HG03025 (cell line): Measurements from ENCODE around the gene CACNB4.
"Not testable (repeated sequence)": the region's sequence is repeated elsewhere in the genome, so short reads cannot be mapped to it uniquely, and the experiment has no call there.

Source experiments
- ATAC-seq: cut with Tn5 transposase; IDR thresholded peaks from one replicate; pipeline ENCODE4 v1.9.1; 2021; ENCODE audit warnings: mild to moderate bottlenecking, moderate library complexity; ENCODE audit not compliant: unreplicated experiment, low FRiP score

CACNB4 gene

DNA sequence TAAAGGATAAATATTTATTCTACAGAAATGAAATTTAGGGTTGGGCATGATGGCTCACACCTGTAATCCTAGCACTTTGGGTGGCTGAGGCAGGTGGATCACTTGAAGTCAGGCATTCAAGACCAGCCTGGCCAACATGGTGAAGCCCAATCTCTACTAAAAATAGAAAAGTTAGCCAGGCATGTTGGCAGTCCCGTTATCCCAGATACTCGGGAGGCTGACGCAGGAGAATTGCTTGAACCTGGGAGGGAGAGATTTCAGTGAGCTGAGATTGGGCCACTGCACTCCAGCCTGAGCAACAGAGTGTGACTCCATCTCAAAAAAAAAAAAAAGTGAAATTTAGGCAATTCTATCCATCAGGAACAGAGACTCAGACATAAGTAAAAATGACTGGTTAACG is 8.1 kb downstream of the CACNB4 start:
- ATAC-seq = not testable (repeated sequence)

DNA sequence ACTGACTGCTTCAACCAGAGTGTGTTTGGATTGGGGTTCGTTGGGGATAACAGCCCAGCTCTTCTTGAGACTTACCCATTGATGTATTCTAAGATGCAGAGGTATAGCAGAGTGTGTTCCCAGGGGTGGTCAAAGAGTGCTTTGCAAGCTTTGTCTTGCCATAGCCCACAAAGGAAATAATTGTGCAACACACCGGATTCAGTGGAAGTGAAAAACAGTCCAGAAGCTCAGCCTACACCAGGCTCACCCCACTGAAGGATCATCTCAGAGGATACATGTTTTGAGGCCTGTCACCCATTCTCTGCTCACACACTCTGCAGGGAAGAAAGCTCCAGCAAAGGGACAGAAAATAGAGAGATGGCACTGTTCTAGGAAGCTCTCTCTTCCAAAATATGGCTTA is 9.6 kb downstream of the CACNB4 start:
- ATAC-seq = no peak

DNA sequence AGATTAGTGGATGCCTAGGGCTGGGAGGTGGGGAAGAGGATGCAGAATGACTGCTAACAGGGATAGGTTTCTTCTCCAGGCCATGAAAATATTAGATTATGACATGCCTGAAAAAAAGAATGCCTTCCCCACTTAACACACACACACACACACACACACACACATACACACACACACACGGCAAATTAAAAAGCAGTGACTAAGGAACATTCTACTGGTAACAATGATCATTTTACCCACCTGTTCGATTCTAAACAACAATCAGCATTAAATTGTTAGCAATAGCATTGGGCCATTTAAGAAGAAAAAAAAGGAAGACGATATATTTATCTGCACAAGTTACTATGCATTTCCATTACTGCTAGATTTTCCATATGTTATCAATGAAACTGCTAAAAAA is 10.8 kb downstream of the CACNB4 start:
- no peak for ATAC-seq

DNA sequence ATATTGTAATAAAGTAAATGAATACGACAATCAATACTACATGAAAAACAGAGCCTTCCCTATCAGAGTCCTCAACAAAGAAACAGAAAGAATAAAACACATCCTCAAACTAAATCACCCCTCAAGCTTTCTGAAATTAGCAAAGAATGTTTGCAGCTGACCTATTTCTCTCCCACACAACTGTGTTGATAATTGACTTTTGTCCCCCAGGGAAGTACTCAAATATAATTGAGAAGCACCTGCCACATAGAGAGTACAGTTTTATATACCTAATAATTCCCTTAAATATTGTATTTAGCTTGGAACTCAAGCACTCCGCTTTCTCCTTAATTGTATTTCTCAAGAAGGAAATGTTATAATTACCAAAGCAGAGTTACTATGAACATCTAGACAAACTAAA is 12.6 kb downstream of the CACNB4 start:
- no peak for ATAC-seq

DNA sequence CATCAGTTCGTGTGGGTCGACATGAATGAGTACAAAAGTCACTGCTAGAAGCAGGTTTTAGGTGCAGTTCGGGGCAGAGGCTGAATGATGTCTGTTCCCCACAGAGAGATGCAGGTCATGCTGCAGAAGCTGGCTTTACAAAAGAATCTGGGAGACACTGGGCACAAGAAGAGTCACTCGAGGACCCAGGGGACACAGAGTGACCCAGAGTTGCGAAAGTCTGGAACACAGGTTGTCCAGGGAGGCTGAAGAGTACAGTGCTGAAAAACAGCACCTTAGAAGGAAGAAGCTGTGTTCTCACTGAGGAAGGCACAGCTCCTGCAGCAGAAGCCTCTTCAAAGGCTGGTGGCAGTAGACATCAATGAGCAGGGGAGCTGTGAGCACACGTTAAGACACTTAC is 14.8 kb downstream of the CACNB4 start:
- no peak for ATAC-seq

DNA sequence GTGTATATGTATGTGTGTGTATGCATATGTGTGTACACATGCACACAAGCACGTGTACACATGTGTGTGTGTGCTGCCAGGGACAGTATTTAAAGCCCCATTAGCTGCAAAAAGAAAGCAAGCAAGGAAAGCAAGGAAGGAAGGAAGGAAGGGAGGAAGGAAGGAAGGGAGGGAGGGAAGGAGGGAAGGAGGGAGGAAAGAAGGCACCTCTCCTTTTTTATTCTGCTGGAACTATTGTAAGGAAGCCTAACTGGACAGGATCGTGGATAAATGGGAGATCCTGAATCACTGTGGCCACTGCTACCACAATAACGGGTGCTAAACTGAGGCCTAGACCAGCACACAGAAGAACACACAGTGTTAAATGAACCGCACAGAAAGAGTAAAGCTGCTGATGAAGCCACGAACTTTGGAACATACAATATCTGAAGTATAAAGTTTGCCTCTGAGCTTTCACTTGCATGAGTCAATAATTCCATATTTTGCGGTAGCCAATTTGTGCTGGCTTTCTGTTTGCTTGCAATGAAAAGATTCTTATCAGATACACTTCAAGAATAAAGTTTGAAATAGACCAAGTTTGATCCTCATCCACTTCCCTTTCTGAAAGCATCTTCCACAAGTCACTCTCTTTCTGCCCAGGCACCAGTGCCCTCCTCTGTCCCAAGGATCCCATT is 15.5 kb downstream of the CACNB4 start:
- ATAC-seq = no peak

DNA sequence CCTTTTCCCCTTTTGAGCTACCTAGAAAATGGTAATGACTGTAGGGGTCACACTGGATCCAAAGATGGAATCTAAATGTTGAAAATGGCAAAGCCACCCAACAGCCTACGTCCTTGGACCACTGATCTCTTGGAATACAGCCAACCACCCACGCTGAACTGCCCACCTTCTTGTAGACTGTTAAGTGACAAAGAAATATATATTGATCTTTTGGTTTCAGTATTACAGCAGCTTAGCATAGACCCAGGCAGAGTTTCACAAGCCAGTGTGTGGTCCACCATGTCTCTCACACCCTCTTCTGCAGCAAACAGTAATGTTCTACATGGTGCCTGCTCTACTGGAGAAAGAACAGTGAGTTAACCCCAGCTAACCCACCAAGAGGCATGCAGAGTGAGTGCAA is 20.2 kb downstream of the CACNB4 start:
- ATAC-seq = peak; percentile 68

DNA sequence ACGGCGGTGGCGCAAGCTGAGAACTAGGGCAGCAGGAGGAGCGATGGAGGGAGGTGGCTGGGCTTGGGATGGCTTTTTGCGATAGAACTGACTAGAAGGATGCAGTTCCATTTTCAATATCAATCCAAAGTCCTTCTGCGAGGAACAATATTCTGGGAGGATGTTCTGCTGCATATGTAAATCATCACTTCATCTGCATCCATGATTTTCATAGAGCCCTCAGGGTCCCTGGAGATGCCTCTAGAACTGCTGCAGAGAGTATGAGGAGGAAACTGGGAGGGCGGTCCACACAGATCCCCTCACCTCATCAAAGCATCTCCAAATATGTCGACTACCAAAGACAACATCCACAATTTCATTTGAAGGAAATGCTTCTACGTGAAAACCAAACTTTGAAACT is 20.8 kb downstream of the CACNB4 start:
- no peak for ATAC-seq

DNA sequence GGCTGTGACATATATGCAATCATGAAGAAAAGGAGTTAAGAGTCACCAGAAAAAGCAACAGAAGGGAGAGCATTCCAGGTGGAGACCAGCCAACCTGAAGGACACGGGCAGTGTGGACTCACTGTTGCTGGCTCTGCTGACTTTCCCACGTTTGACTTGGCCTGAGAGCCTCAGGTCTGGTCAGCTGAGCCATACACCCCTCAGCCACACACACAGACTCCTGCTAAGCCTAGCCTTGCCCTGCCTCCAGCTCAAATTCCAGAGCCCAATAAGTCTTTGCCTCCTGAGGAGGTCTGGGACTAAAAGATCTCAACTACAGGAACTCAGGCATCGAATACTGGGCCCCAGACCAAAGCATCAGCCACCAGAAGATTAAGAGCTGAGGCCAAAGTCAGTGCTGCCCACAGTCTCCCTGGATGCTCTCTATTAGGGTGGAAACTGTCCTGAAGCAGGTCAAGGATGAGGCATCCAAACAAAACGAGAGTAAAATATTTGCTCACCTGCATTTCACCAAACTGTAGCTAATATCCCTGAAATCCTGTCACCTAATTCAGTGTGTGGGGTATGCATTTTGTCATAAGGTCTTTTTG is 23.3 kb downstream of the CACNB4 start:
- ATAC-seq = no peak

DNA sequence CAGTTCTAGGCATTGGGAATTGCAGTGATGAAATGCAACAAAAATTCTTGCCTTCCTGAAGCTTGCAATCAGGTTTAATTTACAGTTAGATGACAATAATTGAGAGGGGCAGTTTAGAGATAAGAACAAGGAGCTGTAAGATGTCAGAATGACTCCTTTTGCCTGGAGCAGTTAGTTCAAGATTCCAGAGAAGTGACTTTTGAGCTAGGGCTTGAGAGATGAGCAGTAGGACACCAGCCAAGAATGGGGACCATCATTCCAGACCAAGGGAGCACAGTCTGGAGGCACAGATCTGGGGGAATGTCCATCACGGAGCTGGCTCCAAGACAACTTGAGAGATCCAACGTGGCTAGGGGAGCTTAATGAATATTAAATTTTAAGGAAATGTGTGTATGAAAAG is 26.8 kb downstream of the CACNB4 start:
- no peak for ATAC-seq

DNA sequence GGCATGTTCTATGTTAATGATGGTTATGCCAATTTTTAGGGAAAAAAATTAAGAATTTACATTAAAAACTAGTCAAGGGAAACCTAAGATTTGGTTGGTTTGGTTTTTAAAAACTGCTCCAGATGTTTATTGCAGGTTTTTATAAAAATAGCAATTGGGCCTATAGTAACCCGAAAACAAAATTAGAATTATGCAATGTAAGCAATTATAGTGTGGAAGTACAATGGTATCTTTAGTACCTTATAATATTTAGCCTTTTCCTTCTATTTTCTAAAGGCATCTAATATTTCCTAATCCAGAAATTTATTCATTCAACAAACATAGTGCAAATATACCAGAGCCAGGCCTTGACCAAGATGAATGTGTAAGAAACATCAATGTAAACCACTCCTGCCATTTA is 27.3 kb downstream of the CACNB4 start:
- no peak for ATAC-seq

DNA sequence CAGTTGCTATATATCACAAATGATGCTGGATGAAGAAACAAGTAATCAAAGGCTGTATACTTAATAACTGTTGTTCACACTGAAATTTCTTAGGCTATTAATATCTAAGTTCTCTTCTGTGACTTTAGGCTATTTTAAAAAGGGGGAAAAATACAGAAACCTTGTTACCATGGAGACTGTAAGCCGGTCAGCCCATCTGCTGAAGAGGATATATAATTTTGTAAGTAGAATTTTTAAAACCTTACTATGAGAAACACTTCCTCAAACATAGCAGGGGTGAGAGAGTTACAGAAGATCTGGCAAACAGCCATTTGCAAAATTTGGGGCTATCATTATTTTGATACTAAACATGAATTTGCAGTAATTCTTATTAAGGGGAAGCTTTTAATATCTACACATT is 27.8 kb downstream of the CACNB4 start:
- ATAC-seq = no peak

DNA sequence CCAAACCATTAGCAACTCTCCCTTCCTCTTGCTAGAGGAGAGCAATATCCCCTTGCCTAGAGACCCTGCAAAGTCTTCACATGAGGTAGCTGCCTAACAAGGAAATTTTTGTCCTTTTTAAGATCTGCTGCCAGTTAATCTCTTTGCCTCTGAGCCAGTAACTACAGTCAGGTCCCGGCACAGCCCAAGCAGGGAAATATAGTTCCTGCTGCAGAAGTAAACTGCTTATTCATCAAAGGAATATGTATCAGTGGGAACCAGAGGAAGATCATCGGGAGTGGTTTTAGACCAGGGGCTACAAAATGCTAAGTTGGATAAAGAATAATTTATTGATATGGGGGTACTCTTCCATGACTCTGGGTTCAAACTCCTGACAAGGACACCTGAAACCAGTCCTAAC is 30.6 kb downstream of the CACNB4 start:
- no peak for ATAC-seq

DNA sequence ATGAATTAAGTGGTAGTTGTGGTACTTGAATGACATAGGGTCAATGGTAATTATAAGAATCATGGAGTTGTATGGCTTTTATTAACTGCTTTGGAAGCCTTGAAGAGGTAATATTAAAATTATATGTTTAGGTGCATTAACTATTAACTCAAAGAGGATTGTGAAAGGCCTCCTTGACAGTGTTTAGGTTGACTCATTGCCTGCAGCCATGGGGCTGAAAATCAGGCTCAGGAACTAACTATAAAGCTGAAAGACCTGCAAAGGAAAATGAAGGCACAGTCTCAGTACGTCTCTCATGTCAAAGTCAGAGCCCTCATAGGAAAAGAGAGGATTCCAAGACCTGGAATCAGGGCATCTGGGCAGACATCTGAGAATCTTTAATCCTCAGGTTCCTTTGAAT is 31.0 kb downstream of the CACNB4 start:
- ATAC-seq = no peak

DNA sequence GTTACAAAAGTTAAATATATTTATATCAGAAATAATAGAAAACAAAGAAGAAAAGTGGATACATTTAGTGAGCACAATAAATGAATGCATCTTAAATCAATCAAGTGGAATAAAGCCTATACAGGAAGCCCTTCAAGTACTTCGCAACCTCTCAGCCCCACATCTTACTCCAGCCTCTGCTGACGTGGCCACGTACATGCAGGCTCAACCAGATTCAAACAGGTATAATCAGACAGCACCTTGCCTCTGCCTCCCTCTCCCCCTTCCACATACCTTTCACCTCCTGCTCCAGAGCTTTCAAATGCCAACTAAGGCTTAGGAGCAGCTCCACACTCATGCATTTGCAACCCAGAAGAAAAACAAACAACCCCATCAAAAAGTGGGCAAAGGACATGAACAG is 32.9 kb downstream of the CACNB4 start:
- no peak for ATAC-seq

DNA sequence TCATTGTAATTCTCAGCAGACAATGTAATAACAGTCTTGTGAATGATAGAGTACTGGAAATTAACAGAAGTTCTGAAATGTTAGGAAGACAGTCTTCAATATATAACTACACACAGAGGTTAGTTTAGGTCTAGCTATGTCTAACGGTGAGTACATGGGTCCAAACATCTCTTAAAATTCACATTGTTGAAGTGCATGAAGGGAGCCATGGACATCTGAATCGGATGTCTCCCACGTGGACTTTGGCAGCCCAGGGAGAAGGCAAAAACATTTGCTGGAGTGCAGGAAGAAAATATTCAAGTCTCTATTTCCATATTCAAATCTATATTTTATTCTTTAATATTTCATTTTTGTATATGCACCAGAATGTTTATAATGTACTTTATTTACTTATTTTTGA is 34.8 kb downstream of the CACNB4 start:
- no peak for ATAC-seq

DNA sequence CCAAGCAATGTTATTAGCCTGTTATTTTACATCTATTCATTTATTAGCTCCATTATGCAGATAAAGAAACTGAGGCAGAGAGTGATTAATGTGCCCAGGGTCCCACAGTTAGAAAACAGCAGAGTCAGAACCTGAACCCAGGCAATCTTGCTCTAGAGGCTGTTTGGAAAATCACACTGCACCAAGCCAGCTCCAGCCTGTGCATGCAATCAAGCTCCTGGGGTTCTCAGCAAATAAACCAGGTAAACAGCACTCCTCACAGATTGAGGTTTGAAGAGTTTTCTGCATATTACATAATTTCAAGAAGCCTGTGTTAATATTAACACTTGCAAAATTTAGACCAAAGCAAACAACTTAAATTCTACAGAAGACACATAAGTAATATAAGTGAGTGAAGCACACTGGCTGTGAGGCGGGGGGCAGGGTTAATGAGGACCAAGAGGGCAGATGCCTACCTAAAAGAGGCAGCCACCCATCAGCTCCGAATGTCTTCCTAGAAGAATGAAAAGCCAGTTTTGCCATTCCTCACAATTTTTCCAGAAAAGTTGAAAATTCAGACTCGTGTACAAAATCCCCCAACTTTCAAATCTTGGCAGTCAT is 35.4 kb downstream of the CACNB4 start:
- ATAC-seq = no peak

DNA sequence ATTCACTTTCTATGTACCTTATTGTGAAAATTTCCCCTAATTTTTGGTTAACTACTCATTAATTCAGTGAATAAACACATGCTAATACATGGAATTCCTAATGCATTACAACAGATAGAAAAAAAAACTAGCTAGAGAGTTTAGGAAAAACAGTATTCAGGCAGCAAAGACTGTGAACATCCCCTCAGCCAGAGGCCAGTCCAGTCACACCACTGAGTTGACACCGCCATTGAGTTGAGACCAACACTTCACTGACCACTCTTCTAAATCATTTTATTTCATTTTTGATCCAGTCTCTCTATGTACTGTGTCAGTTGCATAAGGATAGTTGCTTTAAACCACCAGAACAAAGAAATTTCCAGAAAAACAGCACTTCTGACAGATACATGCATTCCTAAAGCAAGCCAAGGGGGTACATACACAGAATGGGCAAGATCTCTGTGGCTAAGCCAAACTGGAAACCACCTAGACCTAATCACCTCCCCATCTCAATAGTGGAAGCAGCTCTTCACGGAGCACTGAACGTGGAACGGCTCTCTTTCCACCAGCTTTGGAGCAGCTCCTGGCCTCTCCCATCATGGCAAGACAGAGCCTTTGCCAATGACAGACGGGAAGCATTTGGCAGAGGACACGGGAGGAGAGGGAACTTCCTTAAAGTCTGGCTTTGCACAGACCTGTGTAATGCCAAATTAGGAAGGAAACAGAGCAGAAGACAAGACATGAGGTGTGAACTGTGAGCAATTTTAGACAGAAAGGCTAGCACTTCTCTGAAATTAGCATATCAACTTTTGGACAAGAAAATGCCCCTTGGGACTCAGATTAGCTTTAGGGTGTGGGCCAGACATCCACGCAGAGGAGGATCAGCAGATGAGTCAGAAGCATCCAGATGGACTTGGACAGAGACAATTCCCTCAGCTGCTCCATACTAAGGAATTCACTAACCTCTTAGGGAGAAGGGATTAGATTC is 36.4 kb downstream of the CACNB4 start:
- ATAC-seq = no peak

DNA sequence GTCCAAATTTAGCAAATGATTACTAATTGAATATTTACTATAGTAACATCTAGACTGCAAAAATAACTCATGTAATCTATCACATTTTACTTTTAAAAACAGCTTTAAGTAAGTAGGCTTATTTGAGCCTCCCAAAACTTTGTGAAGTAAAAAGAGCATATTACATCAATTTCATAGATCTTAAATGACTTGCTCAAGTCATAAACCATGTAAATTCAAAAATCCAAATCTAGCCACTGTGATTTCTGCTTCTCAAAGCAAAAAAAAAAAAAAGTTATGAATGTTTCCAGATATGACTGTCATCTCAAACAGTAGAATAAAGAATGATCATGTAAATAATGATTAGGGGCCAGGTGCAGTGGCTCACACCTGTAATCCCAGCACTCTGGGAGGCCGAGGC is 37.5 kb downstream of the CACNB4 start:
- ATAC-seq = no peak

DNA sequence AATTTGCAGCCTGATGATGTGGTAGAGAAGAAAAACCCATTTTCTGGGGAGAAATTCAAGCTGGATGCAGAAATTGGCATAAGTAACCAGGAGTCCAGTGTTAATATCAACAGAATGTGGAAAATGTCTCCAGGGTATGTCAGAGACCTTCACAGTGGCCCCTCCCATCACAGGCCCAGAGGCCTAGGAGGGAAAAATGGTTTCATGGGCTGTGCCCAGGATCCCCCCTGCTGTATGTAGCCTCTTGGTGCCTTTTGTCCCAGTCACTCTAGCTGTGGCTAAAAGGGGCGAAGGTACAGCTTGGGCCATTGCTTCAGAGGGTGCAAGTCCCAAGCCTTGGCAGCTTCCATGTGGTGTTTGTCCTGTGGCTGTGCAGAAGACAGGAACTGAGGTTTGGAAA is 40.2 kb downstream of the CACNB4 start:
- no peak for ATAC-seq

DNA sequence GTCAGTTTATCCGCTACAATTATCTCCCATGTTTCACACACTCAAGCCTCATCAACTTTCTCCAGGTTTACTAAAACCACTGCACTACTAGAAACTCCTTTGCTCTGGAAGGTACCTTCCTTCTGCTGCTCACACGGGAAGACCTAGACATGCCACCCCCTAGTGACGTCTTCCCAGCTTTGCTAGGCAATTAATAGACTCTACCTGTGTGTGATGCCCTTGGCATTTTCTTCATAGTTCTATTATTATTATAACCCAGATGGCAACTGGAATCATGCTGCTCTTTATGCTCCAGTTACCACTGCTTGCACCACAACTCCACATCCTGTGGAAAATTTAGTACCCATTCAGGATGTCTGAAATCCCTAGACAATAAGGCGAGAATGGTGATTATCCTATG is 42.4 kb downstream of the CACNB4 start:
- no peak for ATAC-seq
